Thyroid gland (tissue), 4 donors: ENCODE data around the gene KLHL42.

Experiments
- CTCF ChIP-seq, 6 experiments: fragments of 200-600 bp in 3 of 6; fragments of 450-650 bp in 3 of 6; sonication (generic) in 3 of 6; IDR thresholded peaks; one replicate each; pipeline ENCODE4 v1.5.1; 2016 to 2019; ENCODE audit warnings: antibody characterized with exemption in 6 of 6, mild to moderate bottlenecking in 2 of 6, inconsistent platforms in 1 of 6, moderate library complexity in 1 of 6
- POLR2A ChIP-seq, 2 donors: fragments of 450-650 bp; IDR thresholded peaks; one replicate each; pipeline ENCODE4 v1.6.1; 2017; ENCODE audit warnings: antibody characterized with exemption in 2 of 2, mild to moderate bottlenecking in 2 of 2, moderate library complexity in 1 of 2

DNA sequence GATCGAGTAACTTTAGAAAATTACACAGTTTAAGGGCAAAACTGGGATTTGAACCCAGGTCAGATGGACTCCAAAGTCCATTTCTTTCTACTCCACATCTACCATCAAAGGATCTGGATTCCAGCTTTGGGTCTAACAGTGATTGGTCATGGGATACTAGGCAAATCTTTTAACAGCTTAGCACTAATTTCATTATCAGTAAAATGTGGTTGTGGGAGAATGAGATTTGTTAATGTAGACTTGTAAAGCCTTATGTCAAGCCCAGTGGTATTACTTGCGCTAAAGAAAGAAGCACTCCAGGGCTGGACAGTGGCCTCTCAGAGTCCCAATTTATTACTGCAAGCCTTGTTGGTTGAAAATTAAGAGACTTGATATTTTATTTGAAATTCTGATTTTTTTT is 65.2 kb downstream of the KLHL42 start:
- no peak for TF ChIP-seq CTCF (IDR thresholded peaks at IDR 0.05)
- TF ChIP-seq POLR2A (IDR thresholded peaks at IDR 0.05), result no peak
